Activated CD8-positive, alpha-beta memory T cell treated with anti-CD3 and anti-CD28 coated beads, Interleukin-2, amount 10 ng/mL, durations not matched to agents 7 days and 5 days (primary cell): ENCODE data around the gene ROCK2. TPM values are rescaled to one million over a fixed set of nuclear protein-coding genes. Genes with fewer than 3 reads are reported as not detected.
A peak's percentile ranks its signal among the peaks of the same experiment; 100 is the strongest.

Experiments
- ATAC-seq: fragments of 150-1000 bp; cut with Tn5 transposase; one replicate; pipeline ENCODE4 v1.10.0; 2021; ENCODE audit warnings: moderate library complexity
- CTCF ChIA-PET: fragments of 350-600 bp; sonication (Branson Sonifier 250); formaldehyde crosslinking; loops from one replicate; lab custom pipeline; 2021; ENCODE audit warnings: antibody characterized with exemption; lab: Charles Lee
- DNase-seq: peaks from one replicate; pipeline ENCODE4 v3.0.0-alpha.2; 2020
- H3K27ac Mint-ChIP-seq: one replicate; pipeline ENCODE4 v1.8.0; 2021; ENCODE audit warnings: mild to moderate bottlenecking, mixed read lengths
- H3K27me3 Mint-ChIP-seq: one replicate; pipeline ENCODE4 v1.8.0; 2021; ENCODE audit warnings: mixed read lengths
- H3K36me3 Mint-ChIP-seq: one replicate; pipeline ENCODE4 v1.8.0; 2021; ENCODE audit warnings: mild to moderate bottlenecking, mixed read lengths
- H3K4me1 Mint-ChIP-seq: one replicate; pipeline ENCODE4 v1.8.0; 2021; ENCODE audit warnings: mixed read lengths
- H3K4me3 Mint-ChIP-seq: one replicate; pipeline ENCODE4 v1.8.0; 2021; ENCODE audit warnings: mild to moderate bottlenecking, moderate library complexity, mixed read lengths
- H3K9me3 Mint-ChIP-seq: one replicate; pipeline ENCODE4 v1.8.0; 2022; ENCODE audit warnings: low read depth, mixed read lengths
- total RNA-seq, 2 experiments: library from RNA; stranded (reverse); gene quantifications; one replicate each; pipeline ENCODE4 v1.2.3, GENCODE V29; 2021

ROCK2 gene
- total RNA-seq, 2 experiments from 2014 or later = 19.4 to 22.3 TPM

DNA sequence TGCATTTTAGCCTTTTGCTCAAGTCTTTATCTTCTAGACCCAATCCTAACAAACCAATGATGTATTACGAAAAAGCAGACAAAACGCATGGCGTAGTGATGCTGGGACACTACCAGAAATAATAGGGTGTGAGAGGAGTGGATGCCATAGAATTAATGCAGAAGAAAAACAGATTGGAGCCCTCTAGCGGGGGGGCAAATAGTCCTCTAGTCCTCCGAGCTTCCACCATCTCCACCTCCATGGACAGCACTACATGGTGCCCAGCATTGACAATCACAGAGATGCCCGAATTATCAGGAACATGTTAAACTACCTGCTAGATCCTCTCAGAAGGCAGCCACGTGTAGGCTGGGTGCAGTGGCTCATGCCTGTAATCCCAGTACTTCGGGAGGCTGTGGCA, 15.4 kb upstream of the ROCK2 start:
- no peaks in the 10 kb centered on the region for H3K9me3 Mint-ChIP-seq

DNA sequence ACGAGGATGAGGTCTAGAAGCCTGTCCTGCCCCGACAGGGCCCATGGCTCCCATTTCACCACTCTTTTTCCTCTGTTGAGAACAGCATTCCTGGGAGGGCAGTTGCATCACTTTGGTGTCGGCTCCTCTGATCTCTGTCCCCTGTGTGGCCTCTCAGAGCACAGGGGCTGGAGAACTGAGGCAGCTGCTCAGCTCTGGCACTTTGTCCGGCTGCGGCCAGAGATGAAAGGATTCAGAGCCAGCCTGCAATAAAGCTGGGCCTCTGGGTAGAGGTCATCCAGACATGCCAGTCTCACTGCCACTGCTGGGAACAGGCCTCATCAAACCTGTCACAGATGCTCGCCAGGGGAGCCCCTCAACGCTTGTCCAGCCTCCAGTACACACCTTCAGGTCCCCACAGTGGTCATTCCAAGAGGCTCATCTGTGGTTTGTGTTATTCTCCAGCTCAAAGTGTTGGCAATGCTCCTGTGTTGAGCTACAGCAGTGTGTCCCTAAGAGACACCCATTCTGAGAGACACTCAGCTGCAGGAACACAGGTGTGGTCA, 13.1 kb upstream of the ROCK2 start:
- Mint-ChIP-seq H3K27me3 (peaks cover 3% of the 10 kb centered on the region), H3K4me1 (no peaks in the 10 kb centered on the region)
- ATAC-seq = no peak

More for the DNA sequence above, 15.4 kb upstream of the ROCK2 start:
- CTCF ChIA-PET = no interaction called here
- peaks cover 3% of the 10 kb centered on the region for H3K27me3 Mint-ChIP-seq
- ATAC-seq (no peak), DNase-seq (no peak)
- no peak overlapping the region for H3K4me3 Mint-ChIP-seq
- H3K4me1 Mint-ChIP-seq = no peaks in the 10 kb centered on the region
- H3K36me3 Mint-ChIP-seq = no peaks in the 10 kb centered on the region
- no peak overlapping the region for H3K27ac Mint-ChIP-seq

DNA sequence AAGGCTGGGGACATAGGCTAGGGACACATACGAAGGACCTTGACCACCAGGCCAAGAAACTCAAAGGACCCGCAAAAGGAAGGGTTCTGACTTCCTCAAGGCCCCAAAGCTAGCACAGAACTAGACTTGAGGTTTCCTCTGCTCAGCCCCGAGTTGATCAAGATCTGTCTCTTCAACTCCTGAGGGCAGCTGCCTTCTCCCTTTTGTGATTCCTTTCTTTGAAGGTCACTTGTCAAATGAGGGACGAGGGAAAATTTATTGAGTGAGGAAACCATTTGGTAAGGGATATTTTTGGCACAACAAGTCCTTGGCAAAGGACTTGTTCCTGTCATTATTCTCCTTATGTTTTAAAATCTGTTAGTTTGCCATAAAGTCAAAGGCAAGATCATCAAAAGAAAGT, 12.3 kb upstream of the ROCK2 start:
- H3K4me3 Mint-ChIP-seq = no peak overlapping the region
- no peak overlapping the region for H3K27ac Mint-ChIP-seq
- no peaks in the 10 kb centered on the region for H3K4me1 Mint-ChIP-seq
- ATAC-seq (no peak), DNase-seq (no peak)
- no peaks in the 10 kb centered on the region for H3K36me3 Mint-ChIP-seq
- H3K9me3 Mint-ChIP-seq = no peaks in the 10 kb centered on the region
- CTCF ChIA-PET = no interaction called here
- H3K27me3 Mint-ChIP-seq = peaks cover 6% of the 10 kb centered on the region

More for the DNA sequence above, 13.1 kb upstream of the ROCK2 start:
- CTCF ChIA-PET = no interaction called here
- Mint-ChIP-seq H3K4me3 (no peak overlapping the region), H3K36me3 (no peaks in the 10 kb centered on the region), H3K9me3 (no peaks in the 10 kb centered on the region), H3K27ac (no peak overlapping the region)
- DNase-seq = no peak

DNA sequence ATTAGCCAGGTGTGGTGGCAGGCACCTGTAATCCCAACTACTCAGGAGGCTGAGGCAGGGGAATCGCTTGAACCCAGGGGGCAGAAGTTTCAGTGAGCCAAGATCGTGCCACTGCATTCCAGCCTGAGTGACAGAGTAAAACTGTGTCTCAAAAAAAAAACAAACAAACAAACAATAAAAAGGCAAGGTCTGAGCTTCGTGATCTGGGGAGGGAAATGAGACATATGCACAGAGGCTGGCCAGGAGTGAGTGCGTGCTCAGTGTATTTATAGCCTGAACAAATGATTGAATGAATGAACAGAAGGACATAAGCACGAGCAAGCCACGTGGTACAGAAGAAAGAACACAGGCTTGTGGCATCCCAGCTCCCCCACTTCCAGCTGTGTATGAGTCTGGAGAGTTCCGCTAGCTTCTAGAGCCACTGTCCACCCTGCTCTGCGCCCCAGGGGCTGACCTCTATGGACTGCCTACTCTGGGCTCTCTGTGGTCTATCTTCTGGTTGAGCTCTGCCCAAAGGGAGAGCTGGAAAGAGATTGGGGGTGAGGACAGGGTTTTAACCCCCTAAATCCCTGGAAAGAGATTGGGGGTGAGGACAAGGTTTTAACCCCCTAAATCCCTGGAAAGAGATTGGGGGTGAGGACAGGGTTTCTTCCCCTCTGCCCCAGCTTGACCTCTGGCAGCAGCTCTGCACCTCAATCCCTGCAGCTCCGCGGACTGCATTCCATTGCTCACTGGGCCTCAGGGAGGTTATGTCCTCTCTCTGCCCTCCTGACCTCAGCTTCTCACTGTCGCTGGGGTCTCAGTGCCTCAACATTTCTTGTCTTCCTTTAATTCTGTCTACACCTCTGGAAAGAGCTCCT, 11.0 kb upstream of the ROCK2 start:
- no peak for ATAC-seq
- no peak overlapping the region for H3K27ac Mint-ChIP-seq
- H3K36me3 Mint-ChIP-seq = no peaks in the 10 kb centered on the region
- CTCF ChIA-PET = no interaction called here
- DNase-seq = no peak
- peaks cover 9% of the 10 kb centered on the region for H3K27me3 Mint-ChIP-seq
- no peaks in the 10 kb centered on the region for H3K4me1 Mint-ChIP-seq
- H3K4me3 Mint-ChIP-seq = no peak overlapping the region
- H3K9me3 Mint-ChIP-seq = no peaks in the 10 kb centered on the region

DNA sequence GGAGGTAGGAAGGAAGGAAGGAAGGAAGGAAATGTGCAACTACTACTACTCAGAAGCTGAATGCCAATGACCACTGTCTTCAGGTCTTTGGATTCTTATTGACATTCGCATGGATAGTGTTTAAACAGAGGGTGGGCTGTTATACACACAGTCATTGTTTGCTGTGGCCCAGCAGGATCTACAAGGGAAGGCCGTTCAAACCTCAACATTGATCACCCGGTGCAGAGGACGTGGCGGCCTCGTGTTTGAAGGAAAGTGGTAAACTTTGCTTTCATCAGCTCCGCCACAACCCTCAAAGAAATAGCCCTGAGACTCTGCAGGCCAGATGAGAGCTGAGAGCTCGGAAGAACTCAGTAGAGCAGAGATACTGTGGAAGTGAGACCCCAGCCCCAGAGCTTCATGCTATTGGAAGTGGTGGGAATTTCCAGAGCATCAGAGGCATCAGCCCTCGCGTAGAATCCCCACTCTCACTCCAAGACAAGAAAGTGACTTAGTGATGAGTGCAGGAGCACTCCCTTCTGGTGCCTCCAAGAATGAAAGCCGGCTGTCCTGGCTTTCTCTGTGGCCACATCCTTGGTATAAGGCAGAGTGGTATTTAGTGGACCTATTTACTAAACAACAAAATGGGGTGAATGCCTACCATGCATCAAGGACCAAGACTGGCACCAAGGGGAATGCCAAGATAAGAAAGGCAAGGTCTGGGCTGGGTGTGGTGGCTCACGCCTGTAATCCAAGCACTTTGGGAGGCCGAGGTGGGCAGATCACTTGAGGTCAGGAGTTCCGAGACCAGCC, 10.1 kb upstream of the ROCK2 start:
- H3K27me3 Mint-ChIP-seq = peaks cover 18% of the 10 kb centered on the region
- no peaks in the 10 kb centered on the region for H3K9me3 Mint-ChIP-seq
- CTCF ChIA-PET = no interaction called here
- no peaks in the 10 kb centered on the region for H3K4me1 Mint-ChIP-seq
- no peak overlapping the region for H3K4me3 Mint-ChIP-seq
- H3K27ac Mint-ChIP-seq = no peak overlapping the region
- H3K36me3 Mint-ChIP-seq = no peaks in the 10 kb centered on the region
- ATAC-seq (no peak), DNase-seq (no peak)

DNA sequence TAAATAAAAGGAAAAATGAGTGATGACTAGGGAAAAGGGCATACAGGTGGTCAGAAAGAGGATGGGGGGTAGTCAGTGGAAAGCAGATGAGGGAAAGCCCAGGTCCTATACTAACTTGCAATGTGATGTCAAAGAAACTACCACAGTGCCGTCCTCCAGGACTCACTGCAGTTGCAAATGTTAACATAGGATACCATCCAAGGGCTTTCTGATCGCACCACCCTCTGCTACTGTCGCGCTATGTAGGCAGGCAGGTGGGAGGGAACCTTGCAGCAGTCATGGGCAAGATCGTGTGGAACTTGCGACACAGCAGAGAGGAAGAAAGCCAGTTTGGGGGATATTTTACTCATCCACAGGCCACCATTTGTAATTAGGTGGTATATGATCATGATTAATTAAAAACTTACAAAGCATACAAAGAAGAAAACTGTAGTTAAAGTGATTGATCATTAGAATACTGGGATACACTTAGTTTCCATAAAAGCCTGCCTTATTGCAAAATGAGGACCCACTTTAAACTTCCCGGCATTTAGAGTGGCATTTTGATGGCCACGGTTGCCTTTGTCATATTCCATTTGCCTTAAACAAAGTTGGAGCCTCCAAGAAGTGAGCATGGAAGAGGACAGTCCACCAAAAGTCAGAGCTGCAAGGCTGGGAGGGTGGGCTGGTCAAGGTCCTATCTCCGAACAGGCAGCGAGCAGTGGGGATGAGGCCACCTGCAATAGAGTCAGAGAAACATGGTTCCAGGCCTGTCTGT, 8.5 kb upstream of the ROCK2 start:
- Mint-ChIP-seq H3K4me1 (no peaks in the 10 kb centered on the region), H3K9me3 (no peaks in the 10 kb centered on the region), H3K36me3 (no peaks in the 10 kb centered on the region), H3K27ac (no peak overlapping the region), H3K4me3 (no peak overlapping the region), H3K27me3 (peaks cover 26% of the 10 kb centered on the region)
- ATAC-seq (no peak), DNase-seq (no peak)
- CTCF ChIA-PET = no interaction called here

DNA sequence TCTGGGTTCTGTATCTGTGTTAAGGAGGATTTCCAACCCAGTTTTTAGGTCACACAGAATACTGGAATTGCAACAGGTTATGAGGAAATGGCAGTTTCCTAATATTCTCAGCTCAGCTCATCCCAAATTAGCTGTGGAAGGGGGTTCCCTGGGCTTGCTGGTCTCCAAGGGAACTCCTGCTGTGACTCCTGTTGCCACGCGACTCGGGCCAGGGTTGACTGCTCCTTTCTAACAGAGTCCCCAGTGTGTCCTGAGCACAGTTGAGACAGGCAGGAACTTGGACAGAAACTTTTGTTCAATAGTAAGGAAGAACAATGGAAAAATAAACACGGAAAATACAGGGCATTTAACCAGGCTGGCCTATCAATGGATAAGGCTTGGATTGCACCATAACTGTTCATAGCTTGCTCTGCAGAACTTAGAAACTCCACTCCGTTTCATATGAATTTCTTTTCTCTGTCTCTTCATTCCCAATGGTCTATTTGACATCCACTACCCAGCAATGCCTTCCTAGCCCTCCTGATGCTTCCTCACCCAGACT, 3.8 kb upstream of the ROCK2 start:
- DNase-seq = no peak
- H3K36me3 Mint-ChIP-seq = peaks cover 1% of the 10 kb centered on the region
- CTCF ChIA-PET = no interaction called here
- no peak overlapping the region for H3K4me3 Mint-ChIP-seq
- ATAC-seq = no peak
- H3K27ac Mint-ChIP-seq = no peak overlapping the region
- H3K4me1 Mint-ChIP-seq = peaks cover 5% of the 10 kb centered on the region
- H3K27me3 Mint-ChIP-seq = peaks cover 24% of the 10 kb centered on the region
- H3K9me3 Mint-ChIP-seq = no peaks in the 10 kb centered on the region

DNA sequence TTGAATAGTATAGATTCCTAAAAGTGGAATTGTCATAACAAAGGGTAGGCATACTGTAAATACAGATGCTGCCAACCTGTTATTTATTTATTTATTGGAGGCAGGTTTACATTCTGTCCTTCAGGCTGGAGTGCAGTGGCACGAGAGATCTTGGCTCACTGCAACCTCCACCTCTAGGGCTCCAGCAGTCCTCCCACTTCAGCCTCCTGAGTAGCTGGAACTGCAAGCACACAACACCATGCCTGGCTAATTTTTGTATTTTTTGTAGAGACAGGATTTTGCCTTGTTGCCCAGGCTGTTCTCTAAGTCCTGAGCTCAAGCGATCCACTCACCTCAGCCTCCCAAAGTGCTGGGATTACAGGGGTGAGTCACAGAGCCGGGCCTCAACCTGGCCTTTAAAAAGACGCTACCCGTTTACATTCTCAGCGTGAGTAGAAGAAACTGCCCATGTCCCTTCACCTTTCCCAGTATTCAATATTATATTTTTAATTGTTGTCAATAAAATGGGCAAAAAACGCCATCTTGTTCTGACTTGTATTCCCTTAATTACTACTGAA, 3.0 kb upstream of the ROCK2 start:
- Mint-ChIP-seq H3K36me3 (peaks cover 1% of the 10 kb centered on the region), H3K27ac (no peak overlapping the region), H3K4me1 (peaks cover 11% of the 10 kb centered on the region), H3K4me3 (no peak overlapping the region), H3K9me3 (no peaks in the 10 kb centered on the region), H3K27me3 (peaks cover 24% of the 10 kb centered on the region)
- ATAC-seq (no peak), DNase-seq (no peak)
- CTCF ChIA-PET = no interaction called here

DNA sequence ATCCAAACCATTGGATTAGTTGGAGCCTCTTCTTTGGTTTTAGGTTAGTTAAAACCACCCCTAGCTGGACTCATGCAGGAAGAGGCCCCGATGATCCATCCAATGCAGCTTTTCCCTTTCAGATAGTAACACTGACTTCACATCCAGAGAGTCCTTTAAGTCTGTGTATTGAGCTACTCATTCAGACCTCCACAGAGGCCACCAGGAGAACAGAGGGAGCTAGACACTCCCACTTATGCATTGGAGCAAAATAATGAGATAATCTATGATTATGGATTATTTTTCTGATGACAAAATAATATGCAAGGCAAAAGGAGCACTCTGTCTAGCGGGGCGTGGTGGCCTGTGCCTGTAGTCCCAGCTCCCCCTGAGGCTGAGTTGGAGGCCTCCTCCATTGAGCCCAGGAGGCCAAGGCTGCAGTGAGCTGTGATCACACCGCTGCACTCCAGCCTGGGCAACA, 1.6 kb upstream of the ROCK2 start:
- H3K27ac Mint-ChIP-seq = no peak overlapping the region
- CTCF ChIA-PET = interaction anchor here (1.1 kb wide), 1 partner anchor 213 kb away, joined by 5 read pairs; a partner anchor contains a TSS
- peaks cover 20% of the 10 kb centered on the region for H3K27me3 Mint-ChIP-seq
- H3K36me3 Mint-ChIP-seq = peaks cover 1% of the 10 kb centered on the region
- H3K9me3 Mint-ChIP-seq = no peaks in the 10 kb centered on the region
- H3K4me1 Mint-ChIP-seq = peaks cover 18% of the 10 kb centered on the region
- DNase-seq (no peak), ATAC-seq (no peak)
- H3K4me3 Mint-ChIP-seq = no peak overlapping the region

DNA sequence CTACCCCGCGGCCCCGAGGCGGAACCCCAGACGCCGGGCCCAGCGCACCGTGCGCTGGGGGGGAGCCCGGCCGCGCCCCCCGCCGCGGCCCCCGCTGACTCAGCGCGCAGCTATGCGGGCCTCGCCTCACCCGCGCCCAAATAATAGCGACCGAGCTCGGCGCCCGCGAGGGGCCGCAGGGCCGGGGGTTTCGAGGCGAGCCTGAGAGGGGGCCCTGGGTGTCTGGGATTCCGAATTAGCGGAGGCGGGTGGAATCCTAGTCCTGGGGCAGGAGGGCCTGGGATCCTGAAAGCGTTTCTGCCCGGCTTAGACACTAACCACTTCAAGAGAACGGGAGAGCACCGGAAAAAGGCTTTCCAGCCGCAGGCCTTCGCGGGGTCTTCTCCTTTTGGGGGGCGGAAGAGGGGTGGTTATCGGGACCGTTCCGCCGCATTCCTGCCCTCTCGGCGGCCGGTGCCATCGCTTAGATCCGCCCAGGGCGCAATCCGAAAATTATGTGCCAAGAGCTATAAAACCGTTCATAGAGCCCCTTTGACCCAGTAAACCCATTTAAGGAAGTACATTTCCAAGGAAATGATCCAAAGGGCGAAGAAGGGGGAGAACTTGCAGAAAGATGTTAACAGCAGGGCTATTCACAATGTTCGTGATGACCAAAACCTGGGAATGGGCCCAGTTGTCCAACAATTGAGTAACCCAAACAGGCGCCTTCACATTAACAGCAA, 681 bp upstream of the ROCK2 start:
- H3K27me3 Mint-ChIP-seq = peaks cover 14% of the 10 kb centered on the region
- DNase-seq (peak; percentile 43), ATAC-seq (peak; percentile 39)
- peaks cover 22% of the 10 kb centered on the region for H3K4me1 Mint-ChIP-seq
- peak overlapping the region; percentile 71 for H3K4me3 Mint-ChIP-seq
- CTCF ChIA-PET = interaction anchor here (0.9 to 1.5 kb wide), 3 partner anchors 133 to 239 kb away, joined by 3 to 4 read pairs (median 4); a partner anchor contains a TSS
- peak overlapping the region; percentile 64 for H3K27ac Mint-ChIP-seq
- no peaks in the 10 kb centered on the region for H3K9me3 Mint-ChIP-seq
- H3K36me3 Mint-ChIP-seq = peaks cover 1% of the 10 kb centered on the region

DNA sequence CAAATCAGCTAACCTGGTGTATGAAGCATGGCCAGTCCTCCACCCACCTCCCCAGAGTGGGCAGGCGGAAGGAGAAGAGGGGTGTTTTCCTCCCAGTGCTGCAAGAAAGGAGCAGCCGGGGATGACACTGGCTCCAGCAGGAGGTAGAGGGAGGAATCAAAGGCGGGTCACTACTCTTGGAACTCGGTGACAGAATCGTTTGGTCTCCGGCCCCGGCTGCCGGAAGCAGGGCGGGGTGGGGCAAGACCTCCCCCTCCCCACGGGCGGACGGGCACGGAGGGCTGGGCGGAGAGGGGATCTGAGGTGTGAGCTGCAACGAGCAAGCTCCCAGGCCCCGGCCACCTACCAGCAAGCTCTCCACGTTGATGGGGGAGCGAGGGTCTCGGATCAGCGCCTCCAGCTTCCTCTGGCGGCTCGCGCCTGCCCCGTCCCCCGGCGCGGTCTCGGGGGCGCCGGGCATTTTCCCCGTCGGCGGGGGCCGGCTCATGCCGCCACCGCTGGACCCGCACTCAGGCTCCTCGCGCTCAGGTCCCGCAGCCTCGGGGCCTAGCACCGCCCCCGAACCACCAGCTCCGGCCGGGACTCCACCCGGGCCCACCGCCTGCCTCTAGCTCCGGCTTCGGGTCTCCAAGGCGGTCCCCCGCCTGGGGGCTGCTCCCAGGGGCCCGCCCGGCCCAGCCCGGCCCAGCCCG, 640 bp downstream of the ROCK2 start:
- peaks cover 1% of the 10 kb centered on the region for H3K36me3 Mint-ChIP-seq
- H3K27me3 Mint-ChIP-seq = peaks cover 8% of the 10 kb centered on the region
- peaks cover 22% of the 10 kb centered on the region for H3K4me1 Mint-ChIP-seq
- peak overlapping the region; percentile 86 for H3K27ac Mint-ChIP-seq
- CTCF ChIA-PET = interaction anchor here (0.6 to 1.5 kb wide), 5 partner anchors 10 to 240 kb away, joined by 3 to 7 read pairs (median 3); a partner anchor contains a TSS
- peak; percentile 30 for ATAC-seq
- H3K4me3 Mint-ChIP-seq = peak overlapping the region; percentile 94
- DNase-seq = peak; percentile 64
- H3K9me3 Mint-ChIP-seq = no peaks in the 10 kb centered on the region
